Suppressor macrophage (primary cell): ENCODE data around the gene FAR2.
"Not testable (repeated sequence)": the region's sequence is repeated elsewhere in the genome, so short reads cannot be mapped to it uniquely, and the experiment has no call there.

ENCODE experiments used
- DNase-seq, 4 experiments: peaks; one replicate each; pipeline ENCODE4 v3.0.0-alpha.2; 2020 to 2022

The FAR2 gene

GRCh38 chr12:29234965-29235626 lies 86.0 kb downstream of the FAR2 start:
- no peak for DNase-seq

DNA sequence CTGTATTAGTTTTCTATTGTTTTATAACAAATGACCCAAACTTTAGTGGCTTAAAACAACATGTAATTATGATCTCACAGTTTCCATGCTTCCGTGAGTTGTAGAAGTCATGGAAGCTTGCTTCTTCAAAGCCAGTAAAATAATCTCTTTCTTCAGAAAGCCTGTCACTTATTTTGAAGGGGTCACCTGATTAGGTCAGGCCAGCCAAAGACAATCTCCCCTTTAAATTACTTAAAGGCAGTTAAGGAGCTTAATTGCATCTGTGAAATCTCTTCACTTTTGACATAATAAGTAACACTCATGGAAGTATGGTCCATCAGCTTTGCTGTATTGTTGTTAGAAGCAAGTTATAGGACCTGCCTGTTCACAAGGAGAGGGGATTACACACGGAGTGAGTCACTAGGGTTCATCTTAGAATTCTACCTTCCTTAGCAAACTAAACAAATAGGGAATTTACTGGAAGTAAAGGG lies 89.8 kb downstream of the FAR2 start:
- no peak for DNase-seq

DNA sequence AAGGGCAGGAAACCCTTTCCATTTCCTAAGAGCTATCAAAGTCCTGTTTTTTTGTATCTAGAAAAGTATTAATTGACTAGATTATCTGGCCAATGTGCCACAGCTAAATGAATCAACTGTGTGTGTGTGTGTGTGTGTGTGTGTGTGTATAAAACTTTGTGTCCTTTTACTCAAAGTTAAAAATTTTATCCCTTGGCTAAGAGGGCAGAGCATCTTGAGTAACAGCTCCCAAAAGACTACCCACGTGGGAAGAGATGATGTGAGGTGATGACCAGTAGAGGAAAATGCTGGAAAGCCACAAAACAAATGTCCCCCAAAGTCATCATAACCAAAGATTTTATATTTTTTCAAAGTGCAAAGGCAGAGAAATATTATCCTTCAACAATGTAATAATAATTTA lies 90.3 kb downstream of the FAR2 start:
- DNase-seq = no peak

- DNase-seq = no peak
These were observed 91.4 kb downstream of the FAR2 start for GRCh38 chr12:29240441-29240840.

GRCh38 chr12:29241821-29242591 lies 92.9 kb downstream of the FAR2 start:
- DNase-seq = peak; percentile 83 to 97 (median 90)

GRCh38 chr12:29242921-29243431 lies 93.9 kb downstream of the FAR2 start:
- peak; percentile 63 to 86 (median 84) for DNase-seq

GRCh38 chr12:29244159-29244765 lies 95.2 kb downstream of the FAR2 start:
- DNase-seq = no peak

DNA sequence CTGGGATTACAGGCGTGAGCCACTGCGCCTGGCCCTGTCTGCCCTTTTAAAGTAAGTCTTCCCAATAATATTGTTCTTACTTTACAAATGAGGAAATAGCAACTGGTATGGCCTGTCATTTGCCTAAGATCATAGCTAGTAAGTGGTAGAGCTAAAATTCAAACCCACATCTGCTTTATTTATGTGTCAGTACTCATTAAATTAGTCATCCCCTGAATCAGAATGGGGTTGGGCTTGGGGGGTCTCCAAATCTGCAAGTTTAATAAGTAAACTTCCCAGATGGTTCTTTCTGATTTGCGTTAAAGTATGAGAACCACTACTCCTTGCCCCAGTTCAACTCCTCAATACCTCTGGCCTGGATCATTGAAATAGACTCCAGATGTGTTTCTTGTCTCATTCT lies 96.2 kb downstream of the FAR2 start:
- DNase-seq = peak in 2 of 4 experiments; percentile 17 to 28

GRCh38 chr12:29249930-29250329 lies 100.9 kb downstream of the FAR2 start:
- no peak for DNase-seq

DNA sequence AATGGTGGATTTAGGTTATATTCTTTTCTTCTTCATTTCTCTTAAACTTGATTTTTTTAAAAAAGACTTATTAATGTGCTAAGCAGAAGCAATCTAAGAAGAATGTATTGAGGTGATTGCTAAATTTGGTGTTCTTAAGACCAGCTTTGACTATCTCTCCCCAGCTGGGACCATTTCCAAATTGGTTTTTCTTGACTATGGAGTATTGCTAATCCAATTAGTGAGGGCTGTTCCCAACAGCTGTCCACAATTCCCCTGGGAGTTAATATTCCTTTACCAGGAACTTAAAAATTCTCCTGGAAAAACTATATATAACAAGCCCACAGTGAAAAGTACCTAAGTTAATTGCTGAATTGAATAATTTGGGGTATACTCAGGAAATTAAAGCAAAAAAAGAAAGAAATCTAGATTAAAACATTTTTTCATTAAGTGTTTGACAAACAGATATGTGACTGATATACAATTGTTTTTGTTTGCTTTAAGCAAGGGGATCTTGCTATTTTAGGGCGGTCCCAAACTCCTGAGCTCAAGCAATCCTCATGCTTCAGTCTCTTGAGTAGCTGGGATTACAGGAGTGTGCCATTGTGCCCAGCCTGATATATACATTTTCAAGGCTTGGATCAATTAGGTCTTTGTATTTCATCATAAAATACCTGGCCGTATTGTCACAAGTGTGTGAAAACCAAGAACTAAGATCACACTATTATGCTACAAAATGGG lies 105.0 kb downstream of the FAR2 start:
- DNase-seq = no peak

DNA sequence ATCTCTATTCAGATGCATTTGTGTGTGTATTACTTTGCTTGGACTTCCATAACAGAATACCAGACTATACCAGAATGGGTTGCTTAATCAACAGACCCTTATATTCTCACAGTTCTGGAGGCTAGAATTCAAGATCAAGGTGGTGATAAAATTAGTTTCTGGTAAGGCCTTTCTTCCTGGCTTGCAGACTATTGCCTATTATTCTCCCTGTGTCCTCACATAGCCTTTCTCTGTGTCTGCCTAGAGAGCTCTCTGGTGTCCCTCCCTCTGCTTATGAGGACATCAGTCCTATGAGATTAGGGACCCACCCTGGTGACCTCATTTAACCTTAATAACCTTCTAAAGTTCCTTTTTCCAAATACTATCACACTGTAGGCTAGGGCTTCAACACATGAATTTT lies 106.0 kb downstream of the FAR2 start:
- peak; percentile 64 to 94 (median 86) for DNase-seq

DNA sequence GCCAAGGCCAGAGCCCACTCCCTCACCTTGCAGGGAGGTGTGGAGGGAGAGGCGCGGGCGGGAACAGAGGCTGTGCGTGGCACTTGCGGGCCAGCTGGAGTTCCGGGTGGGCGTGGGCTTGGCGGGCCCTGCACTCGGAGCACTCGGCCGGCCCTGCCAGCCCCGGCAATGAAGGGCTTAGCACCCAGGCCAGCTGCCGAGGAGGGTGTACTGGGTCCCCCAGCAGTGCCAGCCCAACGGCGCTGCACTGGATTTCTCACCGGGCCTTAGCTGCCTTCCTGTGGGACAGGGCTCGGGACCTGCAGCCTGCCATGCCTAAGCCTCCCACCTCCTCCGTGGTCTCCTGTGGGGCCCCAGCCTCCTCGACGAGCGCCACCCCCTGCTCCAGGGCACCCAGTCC lies 107.5 kb downstream of the FAR2 start:
- no peak for DNase-seq

DNA sequence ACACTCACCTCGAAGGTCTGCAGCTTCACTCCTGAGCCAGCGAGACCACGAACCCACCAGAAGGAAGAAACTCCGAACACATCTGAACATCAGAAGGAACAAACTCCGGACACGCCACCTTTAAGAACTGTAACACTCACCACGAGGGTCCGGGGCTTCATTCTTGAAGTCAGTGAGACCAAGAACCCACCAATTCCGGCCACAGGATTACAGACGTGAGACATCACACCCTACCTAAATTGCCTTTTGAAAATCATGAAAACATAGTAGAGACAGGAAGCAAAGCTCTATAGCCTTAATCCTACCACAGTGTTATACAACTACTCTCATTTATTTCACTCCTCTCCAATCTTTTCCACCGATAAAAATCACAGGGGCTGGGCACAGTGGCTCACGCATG lies 108.6 kb downstream of the FAR2 start:
- not testable (repeated sequence) for DNase-seq

DNA sequence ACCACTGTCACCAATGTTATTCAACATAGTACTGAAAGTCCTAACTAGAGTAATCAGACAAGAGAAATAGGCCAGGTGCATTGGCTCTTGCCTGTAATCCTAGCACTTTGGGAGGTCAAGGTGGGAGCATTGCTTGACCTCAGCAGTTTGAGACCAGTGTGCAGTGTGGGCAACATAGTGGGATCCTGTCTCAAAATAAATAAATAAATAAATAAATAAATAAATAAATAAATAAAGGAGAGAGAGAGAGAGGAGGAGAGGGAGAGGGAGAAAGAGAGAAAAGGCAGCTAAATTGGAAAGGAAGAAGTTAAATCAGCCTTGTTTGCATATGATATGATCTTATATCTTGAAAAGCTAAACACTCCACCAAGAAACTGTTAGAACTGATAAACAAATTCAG lies 115.3 kb downstream of the FAR2 start:
- no peak for DNase-seq

DNA sequence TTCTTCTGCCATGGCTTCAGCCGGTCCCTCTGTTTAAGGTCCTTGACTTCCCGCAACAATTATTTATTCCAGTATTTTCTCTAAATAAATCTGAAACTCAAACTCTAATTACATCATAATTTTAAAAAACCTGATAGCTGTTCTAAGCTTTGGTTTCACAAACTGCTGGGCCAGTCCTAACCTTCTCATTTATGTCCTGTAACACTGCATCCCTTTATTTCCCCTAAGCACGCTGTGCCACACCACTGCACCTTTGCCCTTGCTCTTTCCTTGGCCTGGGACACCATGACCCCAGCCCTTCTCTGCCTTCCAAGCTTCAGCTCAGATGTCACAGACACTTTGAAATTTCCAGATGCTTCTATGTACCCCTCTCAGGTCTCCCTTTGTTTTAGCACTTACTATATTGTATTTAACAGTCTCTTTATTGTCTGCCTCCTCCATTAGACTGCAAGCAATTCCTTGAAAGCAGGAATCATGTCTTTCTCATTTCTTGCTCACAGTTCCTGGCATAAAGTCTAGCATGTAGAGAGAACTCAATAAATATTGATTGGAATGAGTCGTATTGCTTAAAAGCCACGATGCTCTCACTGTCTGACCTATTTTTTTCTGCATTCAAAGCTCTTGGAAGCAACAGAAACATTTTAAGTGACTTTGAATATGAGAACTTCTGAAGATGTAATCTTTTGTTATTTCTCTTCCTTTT lies 120.8 kb downstream of the FAR2 start:
- no peak for DNase-seq

GRCh38 chr12:29270446-29270845 lies 121.4 kb downstream of the FAR2 start:
- no peak for DNase-seq

DNA sequence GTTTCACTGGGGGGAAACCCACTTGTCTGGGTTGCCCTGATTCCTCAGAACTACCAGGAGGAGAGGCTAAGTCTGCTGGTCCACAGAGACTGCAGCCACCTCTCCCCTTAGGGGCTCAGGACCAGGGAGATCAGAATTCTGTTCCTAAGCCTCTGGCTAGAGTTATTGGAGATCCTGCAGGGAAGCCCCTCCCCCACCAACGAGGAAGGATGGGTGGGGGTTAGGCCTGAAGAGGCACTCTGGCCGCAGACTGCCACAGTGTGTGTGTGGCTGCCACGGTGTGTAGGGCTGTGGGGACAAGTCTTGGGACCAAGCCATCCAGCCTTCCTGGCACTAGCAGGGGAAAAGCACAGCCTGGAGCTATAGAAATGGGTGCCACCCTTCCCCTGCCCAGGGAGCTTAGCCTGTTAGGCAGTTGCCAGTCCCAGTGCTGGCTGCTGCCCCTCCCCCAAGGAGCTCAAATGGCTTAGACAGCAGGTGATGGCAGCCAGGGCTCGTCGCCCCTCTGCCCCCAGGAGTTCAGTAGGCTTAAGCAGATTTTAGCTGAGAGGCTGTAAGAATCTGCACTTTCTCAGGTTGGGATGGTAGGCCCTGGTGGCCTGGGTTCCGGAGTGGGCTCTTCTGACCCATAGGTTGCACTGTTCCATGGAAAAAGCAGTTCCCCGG lies 124.2 kb downstream of the FAR2 start:
- no peak for DNase-seq

DNA sequence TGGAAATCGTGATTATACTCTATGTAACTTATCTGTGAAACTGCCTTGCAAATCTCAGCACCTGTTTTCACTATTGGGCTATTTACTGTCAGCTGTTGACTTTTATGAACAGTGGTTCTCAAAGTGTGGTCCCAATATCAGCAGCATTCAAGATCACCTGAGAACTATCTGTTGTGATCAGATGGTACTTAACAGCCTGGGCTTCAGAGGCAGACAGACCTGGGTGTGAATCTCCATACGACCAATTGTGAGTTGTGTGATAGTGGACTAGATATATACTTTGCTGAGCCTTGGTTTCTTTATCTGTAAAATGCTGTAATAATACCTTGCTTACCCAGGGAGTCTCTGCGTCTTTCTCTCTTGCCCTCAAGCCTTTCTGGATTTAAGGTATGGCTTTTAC lies 126.8 kb downstream of the FAR2 start:
- DNase-seq = no peak

DNA sequence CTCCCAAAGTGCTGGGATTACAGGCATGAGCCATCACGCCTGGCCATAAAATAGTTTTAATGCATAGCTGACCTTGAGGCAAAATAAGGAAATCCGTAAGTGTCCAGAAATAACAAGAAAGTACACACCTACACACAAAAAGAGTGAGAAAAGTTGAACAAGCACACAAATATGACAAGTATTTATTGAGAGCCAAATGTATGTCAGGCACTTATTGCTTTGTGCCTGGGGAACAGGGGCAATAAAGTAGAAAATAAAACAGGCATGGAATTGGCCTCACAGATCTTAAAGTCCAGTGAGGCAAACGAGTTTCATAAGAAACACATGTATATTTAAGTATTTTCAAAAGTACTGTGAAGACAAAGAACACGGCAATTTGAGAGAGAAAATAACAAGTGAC lies 128.2 kb downstream of the FAR2 start:
- no peak for DNase-seq

GRCh38 chr12:29278673-29279420 lies 129.8 kb downstream of the FAR2 start:
- DNase-seq = no peak
